Activated CD8-positive, alpha-beta T cell treated with anti-CD3 and anti-CD28 coated beads, Interleukin-2, amount 10 ng/mL, durations not matched to agents 7 days and 5 days (primary cell): ENCODE measurements around the gene KCNJ10. TPM values are rescaled to one million over a fixed set of nuclear protein-coding genes. Genes with fewer than 3 reads are reported as not detected.

Experiments
- ATAC-seq: fragments of 150-1000 bp; cut with Tn5 transposase; one replicate; pipeline ENCODE4 v1.10.0; 2021; ENCODE audit warnings: moderate library complexity
- CTCF ChIA-PET: fragments of 350-600 bp; sonication (Branson Sonifier 250); formaldehyde crosslinking; loops from one replicate; lab custom pipeline; 2021; ENCODE audit warnings: antibody characterized with exemption; lab: Charles Lee
- POLR2A ChIA-PET: fragments of 350-600 bp; sonication (Branson Sonifier 250); formaldehyde crosslinking; loops from one replicate; lab custom pipeline; 2021; ENCODE audit warnings: antibody characterized with exemption; lab: Charles Lee
- DNase-seq: peaks from one replicate; pipeline ENCODE4 v3.0.0-alpha.2; 2020
- H3K27ac Mint-ChIP-seq: one replicate; pipeline ENCODE4 v1.8.0; 2021; ENCODE audit warnings: mild to moderate bottlenecking, mixed read lengths
- H3K27me3 Mint-ChIP-seq: one replicate; pipeline ENCODE4 v1.8.0; 2021; ENCODE audit warnings: low read depth, mixed read lengths
- H3K36me3 Mint-ChIP-seq: one replicate; pipeline ENCODE4 v1.8.0; 2021; ENCODE audit warnings: low read depth, mixed read lengths
- H3K4me1 Mint-ChIP-seq: one replicate; pipeline ENCODE4 v1.8.0; 2021; ENCODE audit warnings: low read depth, mixed read lengths
- H3K4me3 Mint-ChIP-seq: one replicate; pipeline ENCODE4 v1.8.0; 2021; ENCODE audit warnings: mild to moderate bottlenecking, mixed read lengths
- H3K9me3 Mint-ChIP-seq: one replicate; pipeline ENCODE4 v1.8.0; 2022; ENCODE audit warnings: mixed read lengths; ENCODE audit not compliant: insufficient read depth
- total RNA-seq, 2 experiments: library from RNA; stranded (reverse); gene quantifications; one replicate each; pipeline ENCODE4 v1.2.3, GENCODE V29; 2021

The KCNJ10 gene
- total RNA-seq, 2 experiments from 2014 or later: not detected

GRCh38 chr1:160091666-160092223, 21.8 kb upstream of the KCNJ10 start:
- ATAC-seq (no peak), DNase-seq (no peak)
- H3K27ac Mint-ChIP-seq: no peak overlapping the region
- peaks cover 19% of the 10 kb centered on the region for H3K4me1 Mint-ChIP-seq
- no peaks in the 10 kb centered on the region for H3K9me3 Mint-ChIP-seq
- ChIA-PET CTCF (interaction anchor here (0.9 to 1.9 kb wide), 2 partner anchors 12 to 13 kb away, joined by 3 to 10 read pairs; no protein-coding TSS in a partner anchor), POLR2A (no interaction called here)
- no peaks in the 10 kb centered on the region for H3K27me3 Mint-ChIP-seq
- H3K4me3 Mint-ChIP-seq: no peak overlapping the region
- peaks cover 15% of the 10 kb centered on the region for H3K36me3 Mint-ChIP-seq

DNA sequence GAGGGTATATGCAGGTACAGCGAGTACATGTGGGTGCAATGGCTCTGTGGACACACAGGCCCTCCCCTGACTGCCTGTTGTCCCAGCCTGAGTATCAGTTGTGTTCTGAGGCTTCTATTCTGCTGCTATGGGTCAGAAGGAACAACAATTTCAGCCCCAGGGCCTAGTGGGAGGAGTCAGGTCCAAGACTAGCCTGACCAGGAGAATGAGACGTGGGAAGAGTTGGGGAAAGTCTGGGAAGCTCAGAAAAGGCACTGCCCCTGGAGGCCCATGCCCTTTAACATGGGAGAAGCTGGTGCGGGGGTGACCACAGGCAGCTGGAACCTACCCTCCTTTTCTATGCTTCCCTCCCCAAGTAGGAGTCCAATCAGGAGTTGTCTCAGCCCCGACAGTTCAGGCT, 20.8 kb upstream of the KCNJ10 start:
- ChIA-PET POLR2A (interaction anchor here (1.1 kb wide), 1 partner anchor 59 kb away, joined by 3 read pairs; the partner anchor contains the start of gene PIGM), CTCF (interaction anchor here (1.9 kb wide), 1 partner anchor 11 kb away, joined by 10 read pairs; no protein-coding TSS in a partner anchor)
- peaks cover 11% of the 10 kb centered on the region for H3K4me1 Mint-ChIP-seq
- H3K27me3 Mint-ChIP-seq: no peaks in the 10 kb centered on the region
- H3K4me3 Mint-ChIP-seq: no peak overlapping the region
- ATAC-seq (no peak), DNase-seq (no peak)
- H3K27ac Mint-ChIP-seq: no peak overlapping the region
- H3K9me3 Mint-ChIP-seq: no peaks in the 10 kb centered on the region
- H3K36me3 Mint-ChIP-seq: peaks cover 18% of the 10 kb centered on the region

DNA sequence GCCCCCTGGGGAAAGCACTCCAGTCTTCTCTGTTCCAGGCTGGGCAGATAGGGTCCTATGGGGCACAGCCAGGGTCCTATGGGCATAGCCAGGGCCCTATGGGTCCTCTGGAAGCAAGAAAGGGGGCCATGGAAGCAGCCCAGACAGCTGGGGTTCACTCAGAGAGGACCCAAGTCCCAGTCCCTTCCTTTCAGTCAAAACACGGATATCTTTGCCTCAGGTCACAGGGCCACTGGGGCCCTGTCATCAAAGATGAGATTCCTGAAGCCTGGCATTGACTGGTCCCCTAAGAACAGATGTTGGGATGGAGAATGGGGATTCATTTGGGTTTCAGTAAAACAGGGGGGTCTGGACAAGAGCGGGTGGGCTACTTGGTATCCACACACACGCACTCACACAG, 19.9 kb upstream of the KCNJ10 start:
- DNase-seq: no peak
- CTCF ChIA-PET: interaction anchor here (1.9 to 27.5 kb wide), 2 partner anchors 10 to 37 kb away, joined by 10 to 617 read pairs; no protein-coding TSS in a partner anchor
- Mint-ChIP-seq H3K4me3 (no peak overlapping the region), H3K27me3 (no peaks in the 10 kb centered on the region), H3K27ac (no peak overlapping the region), H3K4me1 (peaks cover 14% of the 10 kb centered on the region), H3K9me3 (no peaks in the 10 kb centered on the region), H3K36me3 (peaks cover 23% of the 10 kb centered on the region)
- POLR2A ChIA-PET: no interaction called here
- ATAC-seq: no peak

GRCh38 chr1:160087118-160087662, 17.2 kb upstream of the KCNJ10 start:
- Mint-ChIP-seq H3K9me3 (no peaks in the 10 kb centered on the region), H3K27ac (no peak overlapping the region), H3K36me3 (peaks cover 24% of the 10 kb centered on the region), H3K4me3 (no peak overlapping the region), H3K27me3 (peaks cover 10% of the 10 kb centered on the region), H3K4me1 (peaks cover 12% of the 10 kb centered on the region)
- ChIA-PET CTCF (interaction anchor here (1.6 to 27.5 kb wide), 9 partner anchors 9 to 290 kb away, joined by 10 to 617 read pairs (median 34); partner anchors contain the start of genes IGSF8 and KCNJ10), POLR2A (interaction anchor here (0.6 to 1.9 kb wide), 2 partner anchors 11 to 143 kb away, joined by 3 to 4 read pairs; partner anchors contain the start of gene IGSF8)
- ATAC-seq: no peak
- no peak for DNase-seq

DNA sequence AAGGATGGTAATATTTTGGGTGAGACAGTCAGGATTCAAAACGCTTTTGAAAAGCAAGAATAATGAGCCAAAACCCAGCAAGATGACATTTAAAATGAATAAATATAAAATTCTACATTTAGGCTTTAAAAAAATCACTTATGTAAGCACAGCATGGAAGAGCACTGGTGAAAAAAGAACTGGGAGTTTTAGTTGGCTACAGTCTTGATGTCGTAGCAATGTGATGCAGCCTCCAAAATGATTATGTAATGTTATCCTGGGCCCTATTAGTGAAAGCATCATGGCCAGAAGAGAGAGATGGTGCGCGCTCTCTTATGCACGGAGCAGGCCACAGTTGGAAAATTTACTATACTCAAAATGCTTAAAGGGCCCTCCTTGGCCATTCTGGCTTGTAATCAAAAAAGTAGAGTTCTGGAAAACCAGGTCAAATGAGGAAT, 16.5 kb upstream of the KCNJ10 start:
- Mint-ChIP-seq H3K9me3 (no peaks in the 10 kb centered on the region), H3K27me3 (peaks cover 16% of the 10 kb centered on the region), H3K4me1 (peaks cover 12% of the 10 kb centered on the region), H3K27ac (no peak overlapping the region), H3K36me3 (peaks cover 22% of the 10 kb centered on the region), H3K4me3 (no peak overlapping the region)
- DNase-seq (no peak), ATAC-seq (no peak)
- CTCF ChIA-PET: interaction anchor here (0.8 to 27.5 kb wide), 18 partner anchors 7 to 291 kb away, joined by 3 to 617 read pairs (median 10); partner anchors contain the start of genes IGSF8 and KCNJ10
- POLR2A ChIA-PET: interaction anchor here (1.9 kb wide), 1 partner anchor 12 kb away, joined by 4 read pairs; the partner anchor contains the start of gene IGSF8

GRCh38 chr1:160085686-160086455, 15.9 kb upstream of the KCNJ10 start:
- Mint-ChIP-seq H3K4me1 (peaks cover 12% of the 10 kb centered on the region), H3K9me3 (no peaks in the 10 kb centered on the region), H3K27me3 (peaks cover 20% of the 10 kb centered on the region), H3K4me3 (no peak overlapping the region), H3K27ac (no peak overlapping the region), H3K36me3 (peaks cover 19% of the 10 kb centered on the region)
- ATAC-seq: peak; percentile 76
- CTCF ChIA-PET: interaction anchor here (0.6 to 27.5 kb wide), 37 partner anchors 8 to 953 kb away, joined by 3 to 617 read pairs (median 4); partner anchors contain the start of genes IGSF8, KCNJ10 and PEX19
- POLR2A ChIA-PET: interaction anchor here (1.0 kb wide), 1 partner anchor 8 kb away, joined by 3 read pairs; no protein-coding TSS in a partner anchor
- peak; percentile 87 for DNase-seq

DNA sequence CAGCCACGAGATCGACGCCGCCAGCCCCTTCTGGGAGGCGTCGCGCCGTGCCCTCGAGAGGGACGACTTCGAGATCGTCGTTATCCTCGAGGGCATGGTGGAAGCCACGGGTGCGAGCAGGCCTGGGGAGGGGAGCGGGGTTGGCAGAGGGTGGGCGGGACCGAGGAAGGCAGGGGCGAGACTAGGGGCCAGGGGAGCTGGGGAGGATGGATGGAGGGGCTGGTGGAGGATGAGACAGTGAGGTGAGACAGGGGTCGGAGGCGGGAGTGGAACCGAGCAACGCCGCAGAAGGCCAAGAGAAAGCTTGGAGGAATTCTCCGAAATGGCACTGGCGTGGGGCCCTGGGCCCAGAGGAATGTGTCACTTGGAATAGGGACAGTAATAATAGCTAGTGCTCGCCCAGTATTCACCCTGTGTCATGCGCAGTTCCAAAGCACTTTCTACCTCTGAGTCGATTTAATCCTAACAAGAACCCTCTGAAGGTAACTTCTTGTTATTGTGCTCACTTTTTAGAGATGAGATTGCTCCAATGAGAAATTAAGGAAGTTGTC, 14.9 kb upstream of the KCNJ10 start:
- CTCF ChIA-PET: interaction anchor here (0.8 to 27.5 kb wide), 20 partner anchors 9 to 952 kb away, joined by 3 to 617 read pairs (median 7); partner anchors contain the start of genes IGSF8, KCNJ10, PEX19 and PIGM
- no peaks in the 10 kb centered on the region for H3K9me3 Mint-ChIP-seq
- ATAC-seq: no peak
- H3K27me3 Mint-ChIP-seq: peaks cover 31% of the 10 kb centered on the region
- peaks cover 12% of the 10 kb centered on the region for H3K4me1 Mint-ChIP-seq
- POLR2A ChIA-PET: interaction anchor here (1.0 kb wide), 1 partner anchor 9 kb away, joined by 3 read pairs; no protein-coding TSS in a partner anchor
- no peak for DNase-seq
- no peak overlapping the region for H3K27ac Mint-ChIP-seq
- peaks cover 16% of the 10 kb centered on the region for H3K36me3 Mint-ChIP-seq
- H3K4me3 Mint-ChIP-seq: no peak overlapping the region

DNA sequence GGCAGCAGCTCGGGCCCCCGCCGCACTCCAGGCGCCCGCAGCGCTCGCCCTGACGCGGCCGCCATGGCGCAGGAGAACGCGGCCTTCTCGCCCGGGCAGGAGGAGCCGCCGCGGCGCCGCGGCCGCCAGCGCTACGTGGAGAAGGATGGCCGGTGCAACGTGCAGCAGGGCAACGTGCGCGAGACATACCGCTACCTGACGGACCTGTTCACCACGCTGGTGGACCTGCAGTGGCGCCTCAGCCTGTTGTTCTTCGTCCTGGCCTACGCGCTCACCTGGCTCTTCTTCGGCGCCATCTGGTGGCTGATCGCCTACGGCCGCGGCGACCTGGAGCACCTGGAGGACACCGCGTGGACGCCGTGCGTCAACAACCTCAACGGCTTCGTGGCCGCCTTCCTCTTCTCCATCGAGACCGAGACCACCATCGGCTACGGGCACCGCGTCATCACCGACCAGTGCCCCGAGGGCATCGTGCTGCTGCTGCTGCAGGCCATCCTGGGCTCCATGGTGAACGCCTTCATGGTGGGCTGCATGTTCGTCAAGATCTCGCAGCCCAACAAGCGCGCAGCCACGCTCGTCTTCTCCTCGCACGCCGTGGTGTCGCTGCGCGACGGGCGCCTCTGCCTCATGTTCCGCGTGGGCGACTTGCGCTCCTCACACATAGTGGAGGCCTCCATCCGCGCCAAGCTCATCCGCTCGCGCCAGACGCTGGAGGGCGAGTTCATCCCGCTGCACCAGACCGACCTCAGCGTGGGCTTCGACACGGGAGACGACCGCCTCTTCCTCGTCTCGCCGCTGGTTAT, 14.2 kb upstream of the KCNJ10 start:
- ChIA-PET CTCF (interaction anchor here (1.5 to 27.5 kb wide), 9 partner anchors 10 to 208 kb away, joined by 3 to 617 read pairs (median 12); partner anchors contain the start of genes IGSF8, KCNJ10, PEX19 and PIGM), POLR2A (no interaction called here)
- Mint-ChIP-seq H3K9me3 (no peaks in the 10 kb centered on the region), H3K27me3 (peaks cover 33% of the 10 kb centered on the region), H3K4me3 (peak overlapping the region; percentile 20), H3K4me1 (peaks cover 12% of the 10 kb centered on the region), H3K36me3 (peaks cover 16% of the 10 kb centered on the region), H3K27ac (no peak overlapping the region)
- ATAC-seq (peak; percentile 85), DNase-seq (peak; percentile 80)

- H3K4me1 Mint-ChIP-seq: peaks cover 16% of the 10 kb centered on the region
- no peaks in the 10 kb centered on the region for H3K9me3 Mint-ChIP-seq
- CTCF ChIA-PET: interaction anchor here (0.7 to 27.5 kb wide), 6 partner anchors 10 to 169 kb away, joined by 3 to 617 read pairs (median 3); partner anchors contain the start of gene KCNJ10
- peaks cover 16% of the 10 kb centered on the region for H3K36me3 Mint-ChIP-seq
- POLR2A ChIA-PET: no interaction called here
- no peak overlapping the region for H3K27ac Mint-ChIP-seq
- ATAC-seq: no peak
- H3K27me3 Mint-ChIP-seq: peaks cover 37% of the 10 kb centered on the region
- no peak for DNase-seq
- no peak overlapping the region for H3K4me3 Mint-ChIP-seq
These were observed 13.0 kb upstream of the KCNJ10 start for GRCh38 chr1:160082926-160083325.

DNA sequence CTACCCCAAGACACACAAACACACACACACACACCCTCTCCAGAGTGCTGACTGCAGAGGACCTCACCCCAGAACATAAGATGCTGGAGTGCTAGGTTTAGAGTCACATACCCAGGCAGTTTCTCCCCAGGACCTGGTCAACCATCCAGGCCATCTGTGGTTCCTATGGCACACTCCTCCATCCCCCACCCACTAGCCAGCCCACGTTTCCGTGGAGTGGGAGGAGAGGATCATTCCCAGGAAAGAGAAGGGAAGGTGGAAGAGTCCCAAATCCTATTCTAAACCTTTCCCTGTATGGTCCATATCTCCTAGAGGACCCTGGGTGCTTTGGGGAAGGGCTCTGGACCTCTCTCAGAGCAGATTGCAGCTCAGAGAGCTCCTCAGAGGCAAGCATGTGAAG, 12.5 kb upstream of the KCNJ10 start:
- Mint-ChIP-seq H3K4me3 (no peak overlapping the region), H3K36me3 (peaks cover 16% of the 10 kb centered on the region), H3K27me3 (peaks cover 38% of the 10 kb centered on the region), H3K4me1 (peaks cover 16% of the 10 kb centered on the region), H3K9me3 (no peaks in the 10 kb centered on the region), H3K27ac (no peak overlapping the region)
- no peak for DNase-seq
- ChIA-PET POLR2A (no interaction called here), CTCF (interaction anchor here (0.7 to 27.5 kb wide), 7 partner anchors 19 to 170 kb away, joined by 3 to 617 read pairs (median 3); no protein-coding TSS in a partner anchor)
- ATAC-seq: no peak
